Mesothelial cell of epicardium (in vitro differentiated cells): ENCODE measurements around the gene GALNT10. TPM values are rescaled to one million over a fixed set of nuclear protein-coding genes. Genes with fewer than 3 reads are reported as not detected.

ENCODE experiments used
- DNase-seq, 2 experiments: peaks; one replicate each; pipeline ENCODE4 v3.0.0; 2021; ENCODE audit warnings: low spot score in 2 of 2; ENCODE audit not compliant: unreplicated experiment in 2 of 2
- H3K27ac Mint-ChIP-seq: 2 replicates; pipeline ENCODE4 v1.8.0; 2021; ENCODE audit warnings: mixed read lengths
- H3K27me3 Mint-ChIP-seq: 2 replicates; pipeline ENCODE4 v1.8.0; 2021; ENCODE audit warnings: low read depth, mixed read lengths
- H3K36me3 Mint-ChIP-seq: 2 replicates; pipeline ENCODE4 v1.8.0; 2021; ENCODE audit warnings: mixed read lengths
- H3K4me1 Mint-ChIP-seq: 2 replicates; pipeline ENCODE4 v1.8.0; 2021; ENCODE audit warnings: mixed read lengths
- H3K4me3 Mint-ChIP-seq: 2 replicates; pipeline ENCODE4 v1.8.0; 2021; ENCODE audit warnings: mild to moderate bottlenecking, moderate library complexity, mixed read lengths
- H3K9me3 Mint-ChIP-seq: 2 replicates; pipeline ENCODE4 v1.8.0; 2021; ENCODE audit warnings: mixed read lengths
- CTCF ChIP-seq: fragments of 200-600 bp; sonication (generic); IDR thresholded peaks from one replicate; pipeline ENCODE4 v1.5.0; 2021; ENCODE audit warnings: antibody characterized with exemption; ENCODE audit not compliant: unreplicated experiment
- total RNA-seq: library from RNA; stranded (reverse); gene quantifications from 3 replicates; pipeline ENCODE4 v1.2.1, GENCODE V29; 2021

GALNT10 gene
- total RNA-seq, 1 donor from 2014 or later: 13.9 TPM

DNA sequence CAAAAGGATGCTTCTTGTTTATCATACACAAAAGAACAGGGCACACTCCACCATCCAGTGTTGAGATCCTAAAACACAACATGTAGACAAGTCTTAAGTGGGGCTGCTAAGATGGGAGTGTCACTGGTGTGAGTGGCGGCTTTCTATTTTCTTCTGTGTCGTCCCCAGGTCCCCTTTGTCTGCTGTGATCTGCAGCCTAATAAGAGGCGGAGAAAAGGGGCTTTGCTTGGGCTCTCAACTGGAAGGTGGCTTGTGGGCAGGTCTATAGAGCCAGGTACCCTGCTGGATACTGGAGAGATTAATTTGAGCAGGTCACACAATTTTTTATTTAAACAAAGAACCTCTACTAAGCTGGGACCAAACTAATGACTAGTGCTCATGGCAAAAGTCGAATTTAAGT is 129.2 kb downstream of the GALNT10 start:
- Mint-ChIP-seq H3K27ac (no peak overlapping the region), H3K4me3 (no peak overlapping the region), H3K27me3 (no peaks in the 10 kb centered on the region), H3K4me1 (peaks cover 6% of the 10 kb centered on the region), H3K36me3 (peaks cover 1% of the 10 kb centered on the region), H3K9me3 (no peaks in the 10 kb centered on the region)
- no peak for DNase-seq
- TF ChIP-seq CTCF: no peak

GRCh38 chr5:154320224-154321089 is 129.9 kb downstream of the GALNT10 start:
- no peak for DNase-seq
- Mint-ChIP-seq H3K9me3 (peaks cover under 1% of the 10 kb centered on the region), H3K4me3 (no peak overlapping the region), H3K27me3 (no peaks in the 10 kb centered on the region), H3K27ac (peak overlapping the region; percentile 37), H3K4me1 (peaks cover 6% of the 10 kb centered on the region), H3K36me3 (peaks cover 2% of the 10 kb centered on the region)
- TF ChIP-seq CTCF: no peak

DNA sequence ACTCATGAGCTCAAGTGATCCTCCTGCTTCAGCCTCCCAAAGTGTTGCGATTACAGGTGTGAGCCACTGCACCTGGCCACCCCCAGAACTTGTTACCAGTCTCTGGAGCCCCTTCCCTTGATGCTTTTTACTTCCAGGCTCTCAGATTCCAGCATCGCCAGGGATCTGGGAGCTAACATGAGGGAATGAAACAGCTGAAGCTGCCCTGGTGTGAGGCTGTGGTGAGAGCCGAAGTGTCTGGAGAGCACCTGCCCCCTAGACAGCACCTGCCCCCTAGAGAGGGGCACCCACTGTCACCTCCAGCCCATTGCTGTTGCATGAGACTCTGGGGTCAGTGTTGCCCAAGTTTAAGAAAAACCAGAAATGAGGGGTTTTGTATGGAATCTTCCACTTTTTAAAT is 131.0 kb downstream of the GALNT10 start:
- Mint-ChIP-seq H3K9me3 (peaks cover 9% of the 10 kb centered on the region), H3K4me1 (peaks cover 6% of the 10 kb centered on the region), H3K4me3 (no peak overlapping the region), H3K27me3 (no peaks in the 10 kb centered on the region), H3K27ac (no peak overlapping the region), H3K36me3 (peaks cover 2% of the 10 kb centered on the region)
- DNase-seq: no peak
- TF ChIP-seq CTCF: no peak

DNA sequence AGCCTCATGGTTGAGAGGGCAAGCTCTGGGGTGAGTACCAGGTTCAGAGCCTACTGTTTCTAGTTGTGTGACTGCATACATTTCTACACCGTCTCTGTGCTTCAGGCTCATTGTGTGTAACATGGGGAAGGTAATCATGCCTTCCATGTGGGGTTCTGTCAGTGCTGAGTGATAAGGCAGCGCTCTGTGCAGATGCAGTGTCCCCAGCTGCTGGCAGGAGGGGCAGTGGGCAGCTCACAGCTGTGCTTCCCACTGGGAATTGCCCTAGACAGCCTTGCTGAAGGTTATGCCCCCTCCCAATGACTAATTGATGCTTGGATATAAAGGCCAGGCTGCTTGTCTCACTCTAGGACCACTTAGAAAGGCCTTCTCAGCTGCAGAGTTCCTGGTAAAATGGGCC is 133.5 kb downstream of the GALNT10 start:
- no peak overlapping the region for H3K27ac Mint-ChIP-seq
- no peaks in the 10 kb centered on the region for H3K27me3 Mint-ChIP-seq
- H3K4me3 Mint-ChIP-seq: no peak overlapping the region
- no peak for TF ChIP-seq CTCF
- peaks cover 6% of the 10 kb centered on the region for H3K4me1 Mint-ChIP-seq
- no peak for DNase-seq
- peaks cover 10% of the 10 kb centered on the region for H3K9me3 Mint-ChIP-seq
- peaks cover 2% of the 10 kb centered on the region for H3K36me3 Mint-ChIP-seq

DNA sequence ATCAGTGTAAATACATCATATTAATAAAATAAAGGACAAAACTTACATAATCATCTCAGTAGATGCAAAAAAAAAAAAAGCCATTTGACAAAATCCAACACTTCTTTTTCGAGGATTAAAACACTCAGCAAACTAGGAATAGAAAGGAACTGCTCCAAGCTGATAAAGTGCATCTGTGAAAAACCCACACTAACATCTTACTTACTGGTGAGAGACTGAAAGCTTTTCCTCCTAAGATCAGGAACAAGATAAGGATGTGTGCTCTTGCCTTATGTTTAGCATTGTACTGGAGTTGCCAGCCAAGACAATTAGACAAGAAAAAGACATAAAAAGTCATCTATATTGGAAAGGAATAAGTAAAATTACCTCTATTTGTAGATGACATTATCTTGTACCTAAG is 135.0 kb downstream of the GALNT10 start:
- no peak overlapping the region for H3K4me3 Mint-ChIP-seq
- peaks cover 2% of the 10 kb centered on the region for H3K36me3 Mint-ChIP-seq
- H3K4me1 Mint-ChIP-seq: peaks cover 4% of the 10 kb centered on the region
- DNase-seq: no peak
- H3K27ac Mint-ChIP-seq: no peak overlapping the region
- no peak for TF ChIP-seq CTCF
- H3K9me3 Mint-ChIP-seq: peaks cover 10% of the 10 kb centered on the region
- no peaks in the 10 kb centered on the region for H3K27me3 Mint-ChIP-seq
